Smooth muscle cell (in vitro differentiated cells): ENCODE measurements around the gene TCF21. TPM values are rescaled to one million over a fixed set of nuclear protein-coding genes. Genes with fewer than 3 reads are reported as not detected.

Source experiments
- DNase-seq: peaks from one replicate; lab custom pipeline; 2025; ENCODE audit not compliant: unreplicated experiment; lab: John Stamatoyannopoulos, UW
- H2AFZ ChIP-seq: fragments of 200-600 bp; sonication (generic); 2 replicates; pipeline ENCODE4 v1.6.0; 2016; ENCODE audit warnings: antibody characterized with exemption, low read depth, mild to moderate bottlenecking
- H3F3A ChIP-seq: fragments of 200-600 bp; sonication (generic); 2 replicates; pipeline ENCODE4 v1.6.0; 2017; ENCODE audit warnings: antibody characterized with exemption, low read depth
- H3K27ac ChIP-seq: fragments of 200-600 bp; sonication (generic); 2 replicates; pipeline ENCODE4 v1.5.1; 2016; ENCODE audit warnings: low read depth, mild to moderate bottlenecking
- H3K27me3 ChIP-seq: fragments of 200-600 bp; sonication (generic); 2 replicates; pipeline ENCODE4 v1.6.1; 2016; ENCODE audit warnings: low read depth, mild to moderate bottlenecking
- H3K36me3 ChIP-seq: fragments of 200-600 bp; sonication (generic); 2 replicates; pipeline ENCODE4 v1.5.1; 2016; ENCODE audit warnings: low read depth
- H3K4me1 ChIP-seq: fragments of 200-600 bp; sonication (generic); 2 replicates; pipeline ENCODE4 v1.5.1; 2016; ENCODE audit warnings: low read depth
- H3K4me2 ChIP-seq: fragments of 200-600 bp; sonication (generic); 2 replicates; pipeline ENCODE4 v1.6.0; 2016; ENCODE audit warnings: mild to moderate bottlenecking
- H3K4me3 ChIP-seq: fragments of 200-600 bp; sonication (generic); 2 replicates; pipeline ENCODE4 v1.5.1; 2016; ENCODE audit warnings: mild to moderate bottlenecking
- H3K79me2 ChIP-seq: fragments of 200-600 bp; sonication (generic); 2 replicates; pipeline ENCODE4 v1.6.0; 2016; ENCODE audit warnings: low read depth, mild to moderate bottlenecking
- H3K9ac ChIP-seq: fragments of 200-600 bp; sonication (generic); 2 replicates; pipeline ENCODE4 v1.6.0; 2016; ENCODE audit warnings: low read depth
- H3K9me3 ChIP-seq: fragments of 200-600 bp; sonication (generic); replicated peaks from 2 replicates; pipeline ENCODE4 v1.5.1; 2016; ENCODE audit warnings: low read depth
- H4K20me1 ChIP-seq: fragments of 200-600 bp; sonication (generic); 2 replicates; pipeline ENCODE4 v1.6.0; 2016; ENCODE audit warnings: low read depth
- WGBS: methylation state at CpG from one replicate; pipeline ENCODE4 v1.1.7; 2016; ENCODE audit warnings: low lambda C conversion rate; 5-methylcytosine and 5-hydroxymethylcytosine counted together
- polyA plus RNA-seq: library from polyadenylated mRNA; unstranded; fragments of >200 nt; fragmentation: Nextera tagmentation; extraction: Ambion mirVana; gene quantifications from 2 replicates; pipeline ENCODE4 v1.2.1, GENCODE V29; 2016
- total RNA-seq: library from RNA; depleted of rRNA; stranded (reverse); fragments of >200 nt; gene quantifications from 2 replicates; pipeline ENCODE4 v1.2.3, GENCODE V29; 2014
- TF ChIP-seq, protein P1 (sequence below): fragments of 200-600 bp; sonication (generic); IDR thresholded peaks from 2 replicates; pipeline ENCODE4 v1.5.1; 2017; ENCODE audit warnings: borderline replicate concordance, mild to moderate bottlenecking, antibody characterized with exemption; ENCODE audit not compliant: insufficient read depth, poor library complexity, severe bottlenecking

The TCF21 gene
- 1.2 and 1.3 TPM in 2 replicates for total RNA-seq
- 2.4 and 3.3 TPM in 2 replicates for polyA plus RNA-seq

DNA sequence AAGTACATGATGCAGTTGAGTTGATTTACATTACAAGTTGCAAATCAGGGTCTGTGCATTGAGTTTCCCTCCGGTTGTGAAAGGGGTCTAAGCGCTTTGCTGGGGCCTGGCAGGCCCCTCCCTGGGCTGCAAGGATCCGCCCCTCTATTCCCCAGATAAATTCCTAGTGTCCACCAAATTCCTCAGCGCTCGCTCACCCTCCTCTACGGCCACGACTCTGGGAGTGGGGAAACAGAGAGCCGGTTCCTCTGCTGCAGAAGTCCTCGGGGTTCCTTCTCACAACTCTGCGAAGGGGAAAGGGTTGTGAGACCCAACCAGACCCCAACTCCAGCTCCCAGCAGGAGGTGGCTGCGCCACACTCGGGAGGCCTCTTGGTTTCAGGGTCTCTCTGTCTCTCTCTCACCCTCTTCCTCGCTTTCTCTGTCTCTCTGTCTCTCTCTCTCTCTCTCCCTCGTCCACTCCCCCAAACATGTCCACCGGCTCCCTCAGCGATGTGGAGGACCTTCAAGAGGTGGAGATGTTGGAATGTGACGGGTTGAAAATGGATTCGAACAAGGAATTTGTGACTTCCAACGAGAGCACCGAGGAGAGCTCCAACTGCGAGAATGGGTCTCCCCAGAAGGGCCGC, at the start of gene TCF21:
Gene TCF21, plus strand, starts transcription at position 185 of the 628 bp plus-strand sequence. Its CDS starts 285 bp downstream, at position 470.
- Histone ChIP-seq H3F3A (peaks cover 13% of the 10 kb centered on the region), H3K27me3 (peaks cover 42% of the 10 kb centered on the region), H3K9ac (peak within 1 kb of the TSS; percentile 45), H4K20me1 (peaks cover 7% of the 10 kb centered on the region), H3K9me3 (no peaks in the 10 kb centered on the region), H3K4me3 (peak within 1 kb of the TSS; percentile 52), H3K36me3 (no peaks in the 10 kb centered on the region), H3K79me2 (no peaks in the 10 kb centered on the region), H2AFZ (peak within 1 kb of the TSS; percentile 78), H3K4me1 (peaks cover 13% of the 10 kb centered on the region), H3K27ac (peak within 1 kb of the TSS; percentile 58), H3K4me2 (peak within 1 kb of the TSS; percentile 94)
- 4% methylated on average over 20 of the region's 22 CpGs for WGBS
- TF ChIP-seq, protein P1, sequence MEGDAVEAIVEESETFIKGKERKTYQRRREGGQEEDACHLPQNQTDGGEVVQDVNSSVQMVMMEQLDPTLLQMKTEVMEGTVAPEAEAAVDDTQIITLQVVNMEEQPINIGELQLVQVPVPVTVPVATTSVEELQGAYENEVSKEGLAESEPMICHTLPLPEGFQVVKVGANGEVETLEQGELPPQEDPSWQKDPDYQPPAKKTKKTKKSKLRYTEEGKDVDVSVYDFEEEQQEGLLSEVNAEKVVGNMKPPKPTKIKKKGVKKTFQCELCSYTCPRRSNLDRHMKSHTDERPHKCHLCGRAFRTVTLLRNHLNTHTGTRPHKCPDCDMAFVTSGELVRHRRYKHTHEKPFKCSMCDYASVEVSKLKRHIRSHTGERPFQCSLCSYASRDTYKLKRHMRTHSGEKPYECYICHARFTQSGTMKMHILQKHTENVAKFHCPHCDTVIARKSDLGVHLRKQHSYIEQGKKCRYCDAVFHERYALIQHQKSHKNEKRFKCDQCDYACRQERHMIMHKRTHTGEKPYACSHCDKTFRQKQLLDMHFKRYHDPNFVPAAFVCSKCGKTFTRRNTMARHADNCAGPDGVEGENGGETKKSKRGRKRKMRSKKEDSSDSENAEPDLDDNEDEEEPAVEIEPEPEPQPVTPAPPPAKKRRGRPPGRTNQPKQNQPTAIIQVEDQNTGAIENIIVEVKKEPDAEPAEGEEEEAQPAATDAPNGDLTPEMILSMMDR, result no peak
- no peak for DNase-seq

DNA sequence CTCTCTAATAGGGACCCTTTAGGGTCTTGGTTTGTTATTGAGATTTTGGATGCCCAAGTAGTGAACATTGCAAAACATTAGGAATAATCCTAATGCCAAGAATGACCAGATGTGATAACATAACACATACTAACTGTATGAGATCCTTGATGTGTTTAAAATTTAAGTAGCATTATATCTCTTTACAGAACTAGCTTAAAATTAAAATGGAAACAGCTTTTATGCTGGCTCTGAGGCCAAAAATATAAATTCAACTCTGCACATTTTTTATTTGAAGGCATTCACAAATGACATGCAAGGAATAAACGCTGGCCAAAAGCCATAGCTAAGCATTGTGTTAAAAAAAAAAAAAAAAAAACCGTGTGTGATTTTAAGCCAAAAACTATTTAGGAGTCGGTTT, 47.7 kb upstream of the TCF21 start:
- Histone ChIP-seq H3K9me3 (no peaks in the 10 kb centered on the region), H3K27ac (no peak overlapping the region), H2AFZ (no peak overlapping the region), H3K4me1 (no peaks in the 10 kb centered on the region), H3K79me2 (no peaks in the 10 kb centered on the region), H3K4me3 (no peak overlapping the region), H3K9ac (no peak overlapping the region), H4K20me1 (no peaks in the 10 kb centered on the region), H3K36me3 (no peaks in the 10 kb centered on the region), H3K27me3 (peaks cover 3% of the 10 kb centered on the region), H3K4me2 (no peak overlapping the region), H3F3A (no peaks in the 10 kb centered on the region)
- WGBS, result 75% methylated on average over 3 of the region's 3 CpGs
- no peak for DNase-seq
- TF ChIP-seq, protein P1, result no peak

DNA sequence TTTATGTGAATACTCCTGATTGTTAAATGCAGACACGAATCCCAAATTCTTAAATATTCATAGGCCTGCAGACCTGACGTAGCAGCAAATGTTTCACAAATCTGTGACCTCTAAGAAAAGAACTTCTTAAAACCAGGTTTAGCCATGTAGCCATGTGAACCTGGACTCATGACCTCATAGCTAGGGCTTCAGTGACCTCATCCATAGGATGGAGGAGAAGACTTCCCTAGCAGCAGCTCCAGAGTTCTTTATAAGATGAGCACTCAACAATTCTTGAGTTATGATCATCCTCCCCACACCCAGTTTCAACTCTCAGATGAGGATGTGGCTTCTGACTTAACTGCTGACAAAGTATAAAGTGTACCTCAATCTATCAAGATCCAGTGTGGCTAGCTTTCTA, 45.8 kb upstream of the TCF21 start:
- Histone ChIP-seq H3K36me3 (no peaks in the 10 kb centered on the region), H3K27ac (no peak overlapping the region), H3K4me3 (no peak overlapping the region), H2AFZ (no peak overlapping the region), H3K9ac (no peak overlapping the region), H3K9me3 (no peaks in the 10 kb centered on the region), H3K27me3 (peaks cover 3% of the 10 kb centered on the region), H3K4me2 (no peak overlapping the region), H3F3A (no peaks in the 10 kb centered on the region), H3K79me2 (no peaks in the 10 kb centered on the region), H3K4me1 (no peaks in the 10 kb centered on the region), H4K20me1 (no peaks in the 10 kb centered on the region)
- WGBS, result 96% methylated on average over 2 of the region's 2 CpGs
- no peak for DNase-seq
- TF ChIP-seq, protein P1, result no peak

DNA sequence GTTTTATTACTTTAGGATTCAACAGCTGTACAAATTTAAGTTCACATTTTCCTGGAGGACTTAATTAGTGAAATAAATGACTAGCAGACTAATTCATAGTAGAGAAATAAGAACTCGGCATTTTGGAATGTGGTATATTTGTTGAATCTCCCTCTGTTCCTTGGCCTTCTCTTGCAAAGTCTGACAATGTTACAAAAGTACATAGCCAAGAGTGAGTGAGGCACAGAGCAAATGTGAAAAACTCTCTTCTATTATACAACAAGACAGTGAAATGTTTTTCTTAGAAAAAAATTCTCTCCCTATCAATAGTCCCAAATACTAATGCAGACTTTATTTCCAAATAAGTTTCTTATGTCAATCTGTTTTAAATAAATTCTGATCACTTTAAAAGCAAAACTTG, 44.2 kb upstream of the TCF21 start:
- Histone ChIP-seq H3K4me1 (no peaks in the 10 kb centered on the region), H3K27me3 (peaks cover 2% of the 10 kb centered on the region), H3K27ac (no peak overlapping the region), H3K4me2 (no peak overlapping the region), H2AFZ (no peak overlapping the region), H3K4me3 (no peak overlapping the region), H4K20me1 (no peaks in the 10 kb centered on the region), H3K9ac (no peak overlapping the region), H3F3A (no peaks in the 10 kb centered on the region), H3K36me3 (no peaks in the 10 kb centered on the region), H3K9me3 (no peaks in the 10 kb centered on the region), H3K79me2 (no peaks in the 10 kb centered on the region)
- WGBS, result 87% methylated on average over 1 of the region's 1 CpG
- DNase-seq, result no peak
- TF ChIP-seq, protein P1, result no peak
